Endothelial cell of umbilical vein (primary cell): ENCODE measurements around the gene PLCH1. TPM values are rescaled to one million over a fixed set of nuclear protein-coding genes. Genes with fewer than 3 reads are reported as not detected.

Experiments
- BruUV-seq: library from RNA; stranded (reverse); fragments of 400-500 nt; replicated peaks from 2 replicates; lab custom pipeline; 2021; lab: Mats Ljungman, UMichigan
- CTCF ChIA-PET: fragments of 300-600, 350-600 bp; sonication (Branson Sonifier 250); formaldehyde crosslinking; loops from one replicate; lab custom pipeline; 2021; ENCODE audit warnings: antibody characterized with exemption, inconsistent platforms; lab: Charles Lee
- POLR2A ChIA-PET: fragments of 300-600, 350-600 bp; sonication (Branson Sonifier 250); formaldehyde crosslinking; loops from one replicate; lab custom pipeline; 2021; ENCODE audit warnings: antibody characterized with exemption, inconsistent platforms; lab: Charles Lee
- DNase-seq: peaks from one replicate; pipeline ENCODE4 v3.0.0-alpha.2; 2011; ENCODE audit warnings: low read depth, low spot score
- FAIRE-seq: peaks from 2 replicates; lab custom pipeline; 2011; peaks lifted over from hg19 to GRCh38; lab: Jason Lieb, UNC
- H2AFZ ChIP-seq: 2 replicates; pipeline ENCODE4 v1.6.0; 2012; ENCODE audit warnings: low read depth, low read length, control low read depth, inconsistent platforms
- H3K27ac ChIP-seq: 2 replicates; pipeline ENCODE4 v1.5.1; 2011; ENCODE audit warnings: low read depth, mild to moderate bottlenecking, control low read depth, low read length, moderate library complexity; ENCODE audit not compliant: insufficient read depth
- H3K27me3 ChIP-seq, 2 experiments: 2 replicates each; pipeline versions ENCODE4 v1.6.0 to v1.6.1; 2011; ENCODE audit warnings: low read length in 2 of 2, mixed read lengths in 1 of 2; ENCODE audit not compliant: control insufficient read depth in 2 of 2, insufficient read depth in 2 of 2
- H3K36me3 ChIP-seq, 2 experiments: 2 replicates in 1 of 2; 3 replicates in 1 of 2; pipeline ENCODE4 v1.5.1; 2011; ENCODE audit warnings: low read length in 2 of 2, mild to moderate bottlenecking in 1 of 2, moderate library complexity in 1 of 2; ENCODE audit not compliant: control insufficient read depth in 2 of 2, insufficient read depth in 2 of 2; ENCODE audit errors: extremely low read depth in 1 of 2
- H3K4me1 ChIP-seq: 3 replicates; pipeline ENCODE4 v1.5.1; 2011; ENCODE audit warnings: mild to moderate bottlenecking, low read length; ENCODE audit not compliant: control insufficient read depth, insufficient read depth; ENCODE audit errors: extremely low read depth
- H3K4me2 ChIP-seq: 2 replicates; pipeline ENCODE4 v1.6.1; 2011; ENCODE audit warnings: low read length, control low read depth, mixed read lengths; ENCODE audit not compliant: insufficient read depth
- H3K4me3 ChIP-seq, 3 experiments: fragments of 200-600 bp in 1 of 3; sonication (generic), shearing (Covaris generic) in 1 of 3; replicated peaks in 1 of 3; 2 replicates each; pipeline ENCODE4 v1.5.1; 2011 to 2016; ENCODE audit warnings: control low read depth in 3 of 3, low read length in 3 of 3, mild to moderate bottlenecking in 2 of 3, inconsistent platforms in 1 of 3, low read depth in 1 of 3, moderate library complexity in 1 of 3; ENCODE audit not compliant: insufficient read depth in 1 of 3
- H3K79me2 ChIP-seq: 2 replicates; pipeline ENCODE4 v1.6.0; 2012; ENCODE audit warnings: low read length, inconsistent platforms; ENCODE audit not compliant: control insufficient read depth, insufficient read depth
- H3K9ac ChIP-seq: replicated peaks from 2 replicates; pipeline ENCODE3; 2011; ENCODE audit warnings: low read length, control low read depth; ENCODE audit not compliant: insufficient read depth; ENCODE audit errors: extremely low read depth
- H3K9me1 ChIP-seq: replicated peaks from 3 replicates; pipeline ENCODE4 v1.6.0; 2011; ENCODE audit warnings: mild to moderate bottlenecking, low read length; ENCODE audit not compliant: control insufficient read depth, insufficient read depth; ENCODE audit errors: extremely low read depth
- H3K9me3 ChIP-seq: replicated peaks from 2 replicates; pipeline ENCODE4 v1.5.1; 2012; ENCODE audit warnings: low read length, inconsistent platforms; ENCODE audit not compliant: control insufficient read depth, insufficient read depth
- H4K20me1 ChIP-seq: replicated peaks from 2 replicates; pipeline ENCODE3; 2011; ENCODE audit warnings: mild to moderate bottlenecking, low read length; ENCODE audit not compliant: control insufficient read depth, insufficient read depth; ENCODE audit errors: extremely low read depth
- EZH2 ChIP-seq: IDR thresholded peaks from 2 replicates; pipeline ENCODE4 v1.6.1; 2012; ENCODE audit warnings: borderline replicate concordance, low read depth, mild to moderate bottlenecking, moderate library complexity, low read length, inconsistent platforms; ENCODE audit not compliant: severe bottlenecking
- FOS ChIP-seq: IDR thresholded peaks from 2 replicates; pipeline ENCODE4 v1.6.1; 2011; ENCODE audit warnings: mild to moderate bottlenecking, low read length, moderate library complexity, borderline replicate concordance; ENCODE audit not compliant: insufficient read depth
- GATA2 ChIP-seq: IDR thresholded peaks from 2 replicates; pipeline ENCODE4 v1.7.0; 2011; ENCODE audit warnings: low read depth, mild to moderate bottlenecking, moderate library complexity, mixed read lengths, low read length; ENCODE audit not compliant: insufficient read length, insufficient read depth
- JUN ChIP-seq: IDR thresholded peaks from 2 replicates; pipeline ENCODE4 v1.6.1; 2011; ENCODE audit warnings: borderline replicate concordance, low read depth; ENCODE audit not compliant: insufficient read length, insufficient read depth
- MYC ChIP-seq: IDR thresholded peaks from one replicate; pipeline ENCODE4 v1.6.1; 2011; ENCODE audit warnings: mild to moderate bottlenecking, low read depth, low read length
- POLR2A ChIP-seq: IDR thresholded peaks from 2 replicates; pipeline ENCODE4 v1.6.1; 2012; ENCODE audit warnings: low read depth, mild to moderate bottlenecking, control low read depth, low read length
- POLR2AphosphoS5 ChIP-seq: IDR thresholded peaks from 2 replicates; pipeline ENCODE4 v1.6.1; 2012; ENCODE audit warnings: low read depth, mild to moderate bottlenecking, control low read depth, low read length, moderate library complexity; ENCODE audit not compliant: insufficient read depth
- dilution Hi-C: fragments of 300-500 bp; cut with MboI; formaldehyde crosslinking; loops from one replicate; pipeline ENCODE4 v1.15.0; 2019; ENCODE audit warnings: low sequenced_read_pairs; ENCODE audit not compliant: extremely low pct_ligation_motif_present
- intact Hi-C: fragments of 100-400 bp; cut with micrococcal nuclease; formaldehyde crosslinking; loops from one replicate; pipeline ENCODE4 v1.10.0; 2022
- polyA plus RNA-seq, 4 experiments: library from polyadenylated mRNA; depleted of rRNA in 3 of 4; stranded (reverse) in 3 of 4; unstranded in 1 of 4; fragments of >200 nt; gene quantifications; 2 replicates each; pipeline versions ENCODE4 v1.2.1 to v1.2.3, GENCODE V29; 2011 to 2012; ENCODE audit warnings: missing spikeins in 1 of 4
- total RNA-seq: library from RNA; stranded (reverse); gene quantifications from 2 replicates; pipeline ENCODE4 v1.2.3, GENCODE V29; 2021
- TF ChIP-seq, protein P1 (sequence below), 2 donors: IDR thresholded peaks; 1 replicate in 1 of 2; 2 replicates in 1 of 2; pipeline ENCODE4 v1.5.1; 2011; ENCODE audit warnings: low read length in 2 of 2, mild to moderate bottlenecking in 2 of 2, moderate library complexity in 2 of 2, control low read depth in 1 of 2, inconsistent platforms in 1 of 2, low read depth in 1 of 2; ENCODE audit not compliant: insufficient read depth in 1 of 2; ENCODE audit errors: extremely low read depth in 1 of 2
- TF ChIP-seq, protein P2 (sequence below): IDR thresholded peaks from 2 replicates; pipeline ENCODE4 v1.6.1; 2011; ENCODE audit not compliant: insufficient read depth, insufficient read length

Gene PLCH1
- total and polyA plus RNA-seq, 2 donors (not counting 3 experiments of a cell fraction or from before 2014, with no cell fraction given): 0.03 TPM; not detected in 1

DNA sequence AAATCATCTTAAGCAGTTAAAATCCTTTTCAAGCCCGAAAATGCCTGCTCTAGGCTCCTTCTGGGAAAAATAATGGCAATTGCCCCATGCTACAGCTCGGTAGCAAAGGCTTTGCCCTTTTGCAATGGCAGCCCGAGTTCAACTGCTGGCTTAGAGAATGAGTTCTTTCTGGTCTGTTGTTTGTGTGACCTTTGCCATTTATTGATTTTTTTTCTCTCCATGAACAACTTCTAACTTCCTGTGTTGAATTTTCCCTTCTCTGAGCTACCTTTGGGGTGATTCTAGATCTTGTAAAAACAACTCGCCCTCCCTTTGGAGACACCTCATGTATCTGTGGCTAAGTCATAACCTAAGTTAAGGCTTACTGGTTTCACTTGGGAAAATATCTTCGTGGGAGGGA lies 139.3 kb downstream of the PLCH1 start:
- ChIA-PET POLR2A (no interaction called here), CTCF (no interaction called here)
- no peaks in the 10 kb centered on the region for H3K27me3 ChIP-seq
- dilution Hi-C loops: no loop called here
- no peak for FAIRE-seq
- H3K27ac ChIP-seq: no peak overlapping the region
- H3K4me1 ChIP-seq: no peaks in the 10 kb centered on the region
- H2AFZ ChIP-seq: no peak overlapping the region
- H4K20me1 ChIP-seq: no peaks in the 10 kb centered on the region
- TF ChIP-seq GATA2: no peak
- TF ChIP-seq, protein P1, sequence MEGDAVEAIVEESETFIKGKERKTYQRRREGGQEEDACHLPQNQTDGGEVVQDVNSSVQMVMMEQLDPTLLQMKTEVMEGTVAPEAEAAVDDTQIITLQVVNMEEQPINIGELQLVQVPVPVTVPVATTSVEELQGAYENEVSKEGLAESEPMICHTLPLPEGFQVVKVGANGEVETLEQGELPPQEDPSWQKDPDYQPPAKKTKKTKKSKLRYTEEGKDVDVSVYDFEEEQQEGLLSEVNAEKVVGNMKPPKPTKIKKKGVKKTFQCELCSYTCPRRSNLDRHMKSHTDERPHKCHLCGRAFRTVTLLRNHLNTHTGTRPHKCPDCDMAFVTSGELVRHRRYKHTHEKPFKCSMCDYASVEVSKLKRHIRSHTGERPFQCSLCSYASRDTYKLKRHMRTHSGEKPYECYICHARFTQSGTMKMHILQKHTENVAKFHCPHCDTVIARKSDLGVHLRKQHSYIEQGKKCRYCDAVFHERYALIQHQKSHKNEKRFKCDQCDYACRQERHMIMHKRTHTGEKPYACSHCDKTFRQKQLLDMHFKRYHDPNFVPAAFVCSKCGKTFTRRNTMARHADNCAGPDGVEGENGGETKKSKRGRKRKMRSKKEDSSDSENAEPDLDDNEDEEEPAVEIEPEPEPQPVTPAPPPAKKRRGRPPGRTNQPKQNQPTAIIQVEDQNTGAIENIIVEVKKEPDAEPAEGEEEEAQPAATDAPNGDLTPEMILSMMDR (IDR thresholded peaks at IDR 0.05; ENCODE audit: extremely low read depth in 1 of 2, insufficient read depth in 1 of 2, low read depth in 1 of 2, low read length in 2 of 2): no peak
- TF ChIP-seq MYC: no peak
- no peak for TF ChIP-seq POLR2A
- TF ChIP-seq POLR2AphosphoS5: no peak
- TF ChIP-seq JUN: no peak
- TF ChIP-seq, protein P2, sequence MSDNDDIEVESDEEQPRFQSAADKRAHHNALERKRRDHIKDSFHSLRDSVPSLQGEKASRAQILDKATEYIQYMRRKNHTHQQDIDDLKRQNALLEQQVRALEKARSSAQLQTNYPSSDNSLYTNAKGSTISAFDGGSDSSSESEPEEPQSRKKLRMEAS: no peak
- no peak for TF ChIP-seq EZH2
- no peak for TF ChIP-seq FOS
- H3K4me2 ChIP-seq: no peak overlapping the region
- H3K79me2 ChIP-seq: no peaks in the 10 kb centered on the region
- no TSS peak for BruUV-seq
- intact Hi-C loops: no loop called here
- no peak overlapping the region for H3K4me3 ChIP-seq
- H3K9ac ChIP-seq: no peak overlapping the region
- H3K9me3 ChIP-seq: no peaks in the 10 kb centered on the region
- no peaks in the 10 kb centered on the region for H3K9me1 ChIP-seq
- H3K36me3 ChIP-seq: no peaks in the 10 kb centered on the region
- DNase-seq: no peak
